GM12878 (cell line): Measurements from ENCODE around the gene ORC1. TPM values are rescaled to one million over a fixed set of nuclear protein-coding genes. Genes with fewer than 3 reads are reported as not detected.

ENCODE experiments used
- BCL11A ChIP-seq: IDR thresholded peaks from 2 replicates; pipeline ENCODE4 v1.6.1; 2011; ENCODE audit warnings: low read depth, low read length
- CHD1 ChIP-seq: IDR thresholded peaks from 2 replicates; pipeline ENCODE4 v1.6.1; 2012; ENCODE audit warnings: low read depth, low read length, improper control_type of control experiment
- EGR1 ChIP-seq, 2 experiments: IDR thresholded peaks; 1 replicate in 1 of 2; 2 replicates in 1 of 2; pipeline ENCODE4 v1.6.1; 2011 to 2012; ENCODE audit warnings: low read depth in 2 of 2, low read length in 2 of 2, borderline replicate concordance in 1 of 2, mild to moderate bottlenecking in 1 of 2, moderate library complexity in 1 of 2
- FOS ChIP-seq: IDR thresholded peaks from 3 replicates; pipeline ENCODE4 v1.6.1; 2011; ENCODE audit warnings: borderline replicate concordance; ENCODE audit not compliant: insufficient read length; ENCODE audit errors: extremely low read depth
- FOXK2 ChIP-seq: fragments of 450-650 bp; IDR thresholded peaks from 2 replicates; pipeline ENCODE4 v1.6.1; 2017; ENCODE audit warnings: mild to moderate bottlenecking, moderate library complexity
- GATAD2B ChIP-seq: fragments of 450-650 bp; conservative IDR thresholded peaks from 2 replicates; pipeline ENCODE4 v1.6.1; 2017; ENCODE audit warnings: low read depth, mild to moderate bottlenecking, moderate library complexity
- POU2F2 ChIP-seq: IDR thresholded peaks from 3 replicates; pipeline ENCODE4 v1.6.1; 2011; ENCODE audit warnings: low read depth, mild to moderate bottlenecking, low read length, borderline replicate concordance
- polyA plus RNA-seq, 11 experiments: library from polyadenylated mRNA; depleted of rRNA in 4 of 11; unstranded in 6 of 11; stranded (reverse) in 5 of 11; fragments of >200 nt; fragmentation: Nextera tagmentation in 4 of 11; fragmentation: Illumina TruSeq in 1 of 11; extraction: Ambion mirVana in 4 of 11; extraction: Trizol in 1 of 11; gene quantifications; 1 replicate in 1 of 11; 2 replicates in 10 of 11; pipeline versions ENCODE4 v1.2.1 to v1.2.3, GENCODE V29; 2011 to 2016; ENCODE audit warnings: inconsistent platforms in 2 of 11, missing spikeins in 2 of 11, low read depth in 1 of 11
- total RNA-seq, 4 experiments: library from RNA; depleted of rRNA in 3 of 4; stranded (reverse); fragments of >200 nt in 3 of 4; fragmentation: Illumina TruSeq in 1 of 4; extraction: Trizol in 1 of 4; gene quantifications; 2 replicates each; pipeline versions ENCODE4 v1.2.1 to v1.2.3, GENCODE V29; 2013 to 2021
- TF ChIP-seq, protein P1 (sequence below): fragments of 450-650 bp; formaldehyde crosslinking; IDR thresholded peaks from 2 replicates; pipeline ENCODE4 v1.4.0; 2022; ENCODE audit warnings: mild to moderate bottlenecking, moderate library complexity
- TF ChIP-seq, protein P2 (sequence below): IDR thresholded peaks from 2 replicates; pipeline ENCODE4 v1.6.1; 2012; ENCODE audit warnings: low read depth, low read length, improper control_type of control experiment

Gene ORC1
- total and polyA plus RNA-seq, 10 of the 15 experiments (the other 5 are each of a cell fraction or from before 2014, with no cell fraction given) = 7.7 to 34.6 (median 28.7) TPM

DNA sequence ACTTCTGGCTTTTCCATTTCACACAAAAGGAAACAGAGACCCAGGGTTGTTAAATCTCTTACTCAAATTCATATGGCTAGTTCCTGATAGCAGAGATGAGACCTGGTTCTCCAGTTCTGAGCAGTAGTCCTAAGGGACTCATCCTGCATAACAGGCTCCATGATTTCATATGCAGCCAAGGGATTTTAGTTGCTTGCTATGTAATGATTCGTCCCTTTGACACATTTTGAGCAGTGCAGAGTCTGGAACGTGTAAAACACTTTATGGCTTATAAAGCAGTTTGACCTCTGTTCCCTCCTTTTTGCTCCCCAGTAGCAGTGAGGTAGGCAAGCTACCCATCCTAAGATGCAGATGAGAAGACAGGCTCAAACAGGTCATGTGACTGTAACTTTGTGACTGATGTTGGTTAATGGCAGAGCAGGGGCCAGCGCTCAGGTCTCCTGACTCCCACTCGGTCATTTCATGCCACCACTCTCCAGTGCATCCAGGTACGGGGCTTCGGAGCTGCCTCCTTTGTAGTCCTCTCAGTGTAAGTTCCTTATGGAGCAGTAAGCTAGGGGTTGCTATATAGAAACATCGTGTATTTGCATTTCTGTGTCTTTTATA, 62.5 kb downstream of the ORC1 start (continued):
- TF ChIP-seq, protein P1, sequence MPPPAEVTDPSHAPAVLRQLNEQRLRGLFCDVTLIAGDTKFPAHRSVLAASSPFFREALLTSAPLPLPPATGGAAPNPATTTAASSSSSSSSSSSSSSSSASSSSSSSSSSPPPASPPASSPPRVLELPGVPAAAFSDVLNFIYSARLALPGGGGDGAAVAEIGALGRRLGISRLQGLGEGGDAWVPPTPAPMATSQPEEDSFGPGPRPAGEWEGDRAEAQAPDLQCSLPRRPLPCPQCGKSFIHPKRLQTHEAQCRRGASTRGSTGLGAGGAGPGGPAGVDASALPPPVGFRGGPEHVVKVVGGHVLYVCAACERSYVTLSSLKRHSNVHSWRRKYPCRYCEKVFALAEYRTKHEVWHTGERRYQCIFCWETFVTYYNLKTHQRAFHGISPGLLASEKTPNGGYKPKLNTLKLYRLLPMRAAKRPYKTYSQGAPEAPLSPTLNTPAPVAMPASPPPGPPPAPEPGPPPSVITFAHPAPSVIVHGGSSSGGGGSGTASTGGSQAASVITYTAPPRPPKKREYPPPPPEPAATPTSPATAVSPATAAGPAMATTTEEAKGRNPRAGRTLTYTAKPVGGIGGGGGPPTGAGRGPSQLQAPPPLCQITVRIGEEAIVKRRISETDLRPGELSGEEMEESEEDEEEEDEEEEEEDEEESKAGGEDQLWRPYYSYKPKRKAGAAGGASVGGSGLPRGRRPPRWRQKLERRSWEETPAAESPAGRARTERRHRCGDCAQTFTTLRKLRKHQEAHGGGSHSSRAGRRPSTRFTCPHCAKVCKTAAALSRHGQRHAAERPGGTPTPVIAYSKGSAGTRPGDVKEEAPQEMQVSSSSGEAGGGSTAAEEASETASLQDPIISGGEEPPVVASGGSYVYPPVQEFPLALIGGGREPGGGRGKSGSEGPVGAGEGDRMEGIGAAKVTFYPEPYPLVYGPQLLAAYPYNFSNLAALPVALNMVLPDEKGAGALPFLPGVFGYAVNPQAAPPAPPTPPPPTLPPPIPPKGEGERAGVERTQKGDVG (CRISPR knock-in tag) = no peak
- TF ChIP-seq FOS (no peak), FOXK2 (no peak), POU2F2 (no peak), EGR1 (IDR thresholded peaks at IDR 0.05; ENCODE audit: borderline replicate concordance in 1 of 2, low read depth in 2 of 2, low read length in 2 of 2) (no peak), BCL11A (no peak), CHD1 (no peak), GATAD2B (no peak)
- TF ChIP-seq, protein P2, sequence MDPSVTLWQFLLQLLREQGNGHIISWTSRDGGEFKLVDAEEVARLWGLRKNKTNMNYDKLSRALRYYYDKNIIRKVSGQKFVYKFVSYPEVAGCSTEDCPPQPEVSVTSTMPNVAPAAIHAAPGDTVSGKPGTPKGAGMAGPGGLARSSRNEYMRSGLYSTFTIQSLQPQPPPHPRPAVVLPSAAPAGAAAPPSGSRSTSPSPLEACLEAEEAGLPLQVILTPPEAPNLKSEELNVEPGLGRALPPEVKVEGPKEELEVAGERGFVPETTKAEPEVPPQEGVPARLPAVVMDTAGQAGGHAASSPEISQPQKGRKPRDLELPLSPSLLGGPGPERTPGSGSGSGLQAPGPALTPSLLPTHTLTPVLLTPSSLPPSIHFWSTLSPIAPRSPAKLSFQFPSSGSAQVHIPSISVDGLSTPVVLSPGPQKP = no peak
